ENCODE results near the gene LBR.

LBR gene

DNA sequence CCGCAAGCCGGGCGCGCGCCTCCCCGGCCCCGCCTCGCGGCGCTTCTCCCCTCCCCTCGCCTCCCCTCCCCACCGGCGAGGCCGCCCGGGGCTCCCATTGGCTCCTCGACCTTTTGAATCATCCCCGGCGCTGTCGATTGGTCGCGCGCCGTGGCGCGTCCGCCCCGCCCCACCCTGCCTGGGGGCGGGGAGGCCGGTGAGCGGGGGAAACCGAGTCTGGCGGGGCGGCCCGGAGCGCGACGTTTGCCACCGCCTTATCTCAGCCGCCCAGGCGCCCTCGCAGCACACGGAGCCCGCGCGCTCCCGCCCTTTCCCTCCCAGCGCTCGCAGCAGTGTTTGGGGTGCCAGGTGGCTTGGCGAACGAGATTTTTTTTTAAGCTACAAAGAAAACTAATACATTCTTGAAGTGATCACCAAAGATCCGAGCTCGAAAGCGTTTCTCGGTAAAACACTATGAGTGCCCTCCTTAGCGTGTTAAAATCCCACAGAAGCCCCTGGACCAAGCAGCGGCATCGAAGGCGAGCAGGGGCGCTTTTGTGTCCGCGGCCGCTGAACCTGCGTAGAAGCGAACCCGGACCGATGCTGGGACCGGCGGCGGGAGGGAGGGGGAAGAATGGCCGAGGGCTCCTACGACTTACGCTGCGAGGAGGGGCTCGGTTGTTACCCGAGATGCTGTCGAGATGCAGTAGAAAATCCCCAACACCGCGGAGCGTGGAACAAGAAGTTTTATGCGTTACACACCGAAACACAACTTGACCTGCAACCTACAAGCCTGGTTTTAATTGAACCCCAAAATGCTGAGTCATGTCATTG is 436 bp upstream of the LBR start:
- peak; percentile 73 for DNase-seq (ENCODE audit: extremely low read depth, low read depth)
- TF ChIP-seq, protein P1, sequence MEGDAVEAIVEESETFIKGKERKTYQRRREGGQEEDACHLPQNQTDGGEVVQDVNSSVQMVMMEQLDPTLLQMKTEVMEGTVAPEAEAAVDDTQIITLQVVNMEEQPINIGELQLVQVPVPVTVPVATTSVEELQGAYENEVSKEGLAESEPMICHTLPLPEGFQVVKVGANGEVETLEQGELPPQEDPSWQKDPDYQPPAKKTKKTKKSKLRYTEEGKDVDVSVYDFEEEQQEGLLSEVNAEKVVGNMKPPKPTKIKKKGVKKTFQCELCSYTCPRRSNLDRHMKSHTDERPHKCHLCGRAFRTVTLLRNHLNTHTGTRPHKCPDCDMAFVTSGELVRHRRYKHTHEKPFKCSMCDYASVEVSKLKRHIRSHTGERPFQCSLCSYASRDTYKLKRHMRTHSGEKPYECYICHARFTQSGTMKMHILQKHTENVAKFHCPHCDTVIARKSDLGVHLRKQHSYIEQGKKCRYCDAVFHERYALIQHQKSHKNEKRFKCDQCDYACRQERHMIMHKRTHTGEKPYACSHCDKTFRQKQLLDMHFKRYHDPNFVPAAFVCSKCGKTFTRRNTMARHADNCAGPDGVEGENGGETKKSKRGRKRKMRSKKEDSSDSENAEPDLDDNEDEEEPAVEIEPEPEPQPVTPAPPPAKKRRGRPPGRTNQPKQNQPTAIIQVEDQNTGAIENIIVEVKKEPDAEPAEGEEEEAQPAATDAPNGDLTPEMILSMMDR (IDR thresholded peaks at IDR 0.05; ENCODE audit: low read depth, low read length), result no peak

DNA sequence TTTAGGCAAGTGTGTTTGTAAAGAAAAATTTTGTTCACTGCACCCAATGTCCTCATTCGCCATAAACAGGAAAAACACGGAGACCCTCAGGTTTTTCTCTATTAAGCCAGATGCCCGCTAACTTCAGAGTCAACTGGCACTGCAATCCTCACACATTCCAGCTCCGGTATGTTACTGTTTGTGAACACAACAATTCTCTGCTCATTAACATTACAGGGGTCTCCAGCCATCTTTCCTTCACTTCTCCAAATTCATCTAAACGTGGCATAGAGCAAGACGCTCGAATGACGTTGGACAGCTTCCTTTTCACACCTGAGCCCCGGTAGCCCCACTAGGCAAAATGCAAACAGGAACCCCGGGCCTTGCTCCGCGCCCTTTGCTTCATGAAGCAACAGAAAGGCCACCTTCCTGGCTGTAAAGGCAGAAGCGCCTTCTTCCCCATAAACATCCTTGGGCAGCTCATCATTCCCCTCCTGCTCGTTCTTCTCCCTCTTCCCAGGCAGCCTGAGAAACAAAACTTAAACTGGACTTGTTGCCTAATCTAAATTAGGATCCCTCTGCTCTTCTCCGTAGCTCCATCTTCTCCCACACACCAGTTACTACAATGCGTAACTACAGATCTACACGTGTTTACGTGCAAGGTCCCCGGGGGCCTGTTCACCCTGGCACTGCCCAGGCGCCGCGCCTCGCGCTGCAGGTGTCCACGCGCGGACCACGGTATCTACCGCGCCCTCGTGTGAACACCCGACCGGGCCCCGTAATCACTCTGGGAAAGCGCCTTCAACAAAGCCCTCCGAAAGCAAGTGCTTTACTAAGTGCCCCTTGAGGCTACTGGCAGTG is 1.2 kb downstream of the LBR start:
- TF ChIP-seq, protein P1 (IDR thresholded peaks at IDR 0.05; ENCODE audit: low read depth, low read length), result no peak
- DNase-seq (ENCODE audit: extremely low read depth, low read depth), result no peak

DNA sequence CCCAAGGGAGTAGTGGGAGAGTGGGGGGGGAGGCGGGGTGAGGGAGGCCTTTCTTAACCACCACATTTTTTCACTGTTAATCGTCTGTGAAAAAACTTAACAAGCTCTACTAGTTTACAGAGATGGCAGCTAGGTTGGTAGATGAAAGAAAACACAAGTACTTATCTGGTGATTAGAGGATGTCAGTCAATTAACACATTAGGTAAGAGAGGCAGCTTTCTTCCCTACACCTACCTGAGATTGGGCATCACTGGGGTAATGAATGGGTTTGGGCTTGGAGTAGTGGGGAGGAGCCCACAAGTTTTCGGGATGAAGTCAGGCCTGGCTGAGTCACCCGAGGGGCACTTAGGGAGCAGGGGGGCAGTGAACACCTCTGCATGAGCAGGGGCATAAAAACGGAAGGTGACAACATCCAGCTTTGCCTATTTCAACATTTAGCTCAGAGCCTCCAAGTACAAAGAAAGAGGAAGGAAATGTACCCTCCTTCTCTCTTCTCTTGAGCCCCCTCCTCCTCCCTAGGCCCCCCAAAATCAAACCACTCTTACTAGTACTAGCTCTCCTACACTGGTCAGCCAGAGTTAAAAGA is 2.5 kb downstream of the LBR start:
- DNase-seq (ENCODE audit: extremely low read depth, low read depth), result no peak
- TF ChIP-seq, protein P1 (IDR thresholded peaks at IDR 0.05; ENCODE audit: low read depth, low read length), result no peak

DNA sequence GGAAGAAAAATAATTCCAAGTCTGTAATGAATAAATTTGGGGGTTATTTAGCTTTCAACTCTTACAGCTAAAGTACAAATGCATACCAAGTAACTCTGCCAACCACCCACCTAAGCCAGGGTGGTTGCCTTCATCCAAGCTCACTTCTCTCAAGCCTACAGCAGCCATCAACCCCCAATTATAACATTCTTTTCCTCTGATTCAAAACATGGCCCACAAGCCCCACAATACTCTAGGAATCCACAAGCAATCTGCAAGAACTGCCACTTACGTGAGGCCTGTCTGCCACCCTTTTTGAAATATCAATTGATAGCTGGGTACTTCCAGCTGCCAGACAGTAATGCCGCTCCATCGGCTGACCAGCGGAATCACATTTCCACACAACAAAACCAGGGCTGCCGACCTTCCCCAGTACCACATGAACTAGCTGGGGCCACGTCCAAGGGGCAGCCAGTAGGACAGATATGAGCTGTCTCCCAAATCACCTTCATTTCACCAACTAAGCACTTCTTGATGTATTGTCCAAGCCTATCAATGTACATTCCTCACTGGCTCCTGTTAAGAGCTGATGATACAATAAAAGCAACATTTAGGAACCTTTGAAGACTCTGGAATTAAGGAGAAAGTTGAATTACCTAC is 3.2 kb downstream of the LBR start:
- TF ChIP-seq, protein P1 (IDR thresholded peaks at IDR 0.05; ENCODE audit: low read depth, low read length), result no peak
- no peak for DNase-seq (ENCODE audit: extremely low read depth, low read depth)

DNA sequence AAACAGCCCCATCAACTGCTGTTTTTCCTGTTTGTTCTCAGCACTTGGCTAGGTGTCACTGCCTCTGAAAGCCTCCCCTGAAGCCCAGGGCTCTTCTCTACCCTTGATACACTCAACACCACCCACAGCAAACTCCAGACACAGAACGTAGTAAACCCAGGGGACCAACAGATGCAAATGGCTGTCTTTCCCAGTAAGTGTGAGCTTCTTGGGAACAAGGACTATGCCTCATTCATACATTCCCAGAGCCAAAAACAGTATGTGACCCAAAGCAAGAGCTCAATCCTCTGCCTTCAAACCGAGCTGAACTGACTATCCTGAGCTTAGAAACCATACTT is 4.4 kb downstream of the LBR start:
- TF ChIP-seq, protein P1 (IDR thresholded peaks at IDR 0.05; ENCODE audit: low read depth, low read length), result no peak
- DNase-seq (ENCODE audit: extremely low read depth, low read depth), result no peak

DNA sequence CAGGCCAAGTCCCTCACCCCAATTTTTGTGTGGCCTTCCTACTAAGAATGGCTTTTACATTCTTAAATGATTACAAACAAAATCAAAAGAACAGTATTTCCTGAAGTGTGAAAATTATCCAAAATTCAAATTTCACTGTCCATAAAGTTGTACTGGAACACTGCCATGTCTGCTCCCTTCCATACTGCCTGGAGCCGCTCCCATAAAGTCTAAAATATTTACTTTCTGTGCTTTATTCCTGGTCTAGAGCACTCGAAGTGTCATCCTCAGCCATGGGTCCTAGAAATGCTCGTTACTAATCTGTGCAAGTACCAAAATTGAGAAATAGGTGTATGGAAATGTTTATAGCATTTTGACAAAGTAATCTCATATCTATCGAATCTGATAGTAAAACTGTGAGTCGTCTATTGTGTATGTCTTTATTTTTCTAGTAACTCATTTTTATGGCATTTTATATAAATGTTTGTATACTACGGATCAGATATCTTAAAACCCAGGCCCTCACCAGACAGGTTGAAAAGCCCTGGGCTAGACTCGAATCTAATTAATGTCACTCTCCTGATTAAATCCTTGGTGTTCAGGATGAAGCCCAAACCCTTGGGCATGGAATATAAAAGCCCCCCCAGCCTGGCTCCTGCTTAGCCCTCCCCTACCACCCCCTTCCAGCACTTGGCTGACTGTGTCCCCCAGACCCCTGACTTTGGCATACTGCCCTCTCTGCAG is 4.9 kb downstream of the LBR start:
- TF ChIP-seq, protein P1 (IDR thresholded peaks at IDR 0.05; ENCODE audit: low read depth, low read length), result no peak
- no peak for DNase-seq (ENCODE audit: extremely low read depth, low read depth)

Data from AG09319 (cell line).